OCI-LY1 (cell line): Measurements from ENCODE around the gene MN1.

Experiments
- H2AFZ ChIP-seq: fragments of 200-600 bp; sonication (generic), shearing (Covaris generic); 2 replicates; pipeline ENCODE4 v1.6.0; 2014; ENCODE audit warnings: antibody characterized with exemption, mild to moderate bottlenecking, low read length
- H3F3A ChIP-seq: fragments of 200-600 bp; sonication (generic), shearing (Covaris generic); 2 replicates; pipeline ENCODE4 v1.6.0; 2014; ENCODE audit warnings: mild to moderate bottlenecking, antibody characterized with exemption, low read length, moderate library complexity; ENCODE audit not compliant: insufficient read depth
- H3K27ac ChIP-seq: fragments of 200-600 bp; sonication (generic); 2 replicates; pipeline ENCODE4 v1.5.1; 2014; ENCODE audit warnings: low read length, mixed run types, mild to moderate bottlenecking, low read depth; ENCODE audit not compliant: poor library complexity, severe bottlenecking
- H3K27me3 ChIP-seq: fragments of 200-600 bp; sonication (generic); 2 replicates; pipeline ENCODE4 v1.6.0; 2014; ENCODE audit warnings: antibody characterized with exemption, mild to moderate bottlenecking, low read length, moderate library complexity; ENCODE audit not compliant: insufficient read depth
- H3K36me3 ChIP-seq: fragments of 200-600 bp; sonication (generic); 2 replicates; pipeline ENCODE4 v1.6.1; 2014; ENCODE audit warnings: mild to moderate bottlenecking, antibody characterized with exemption, low read length, moderate library complexity, mixed read lengths; ENCODE audit not compliant: insufficient read depth
- H3K4me1 ChIP-seq: fragments of 200-600 bp; sonication (generic); 2 replicates; pipeline ENCODE4 v1.5.1; 2014; ENCODE audit warnings: mild to moderate bottlenecking, low read length, moderate library complexity; ENCODE audit not compliant: insufficient read depth, severe bottlenecking
- H3K4me2 ChIP-seq: fragments of 200-600 bp; sonication (generic), shearing (Covaris generic); 2 replicates; pipeline ENCODE4 v1.6.1; 2014; ENCODE audit warnings: low read length
- H3K4me3 ChIP-seq: fragments of 200-600 bp; sonication (generic); 2 replicates; pipeline ENCODE4 v1.5.1; 2014; ENCODE audit warnings: low read length, low read depth, mild to moderate bottlenecking, mixed read lengths; ENCODE audit not compliant: poor library complexity, severe bottlenecking
- H3K79me2 ChIP-seq: fragments of 200-600 bp; shearing (Covaris generic); 2 replicates; pipeline ENCODE4 v1.6.1; 2016; ENCODE audit warnings: mixed run types, low read length, mixed read lengths; ENCODE audit not compliant: insufficient read depth
- H3K9ac ChIP-seq: fragments of 200-600 bp; sonication (generic), shearing (Covaris generic); 2 replicates; pipeline ENCODE4 v1.6.1; 2014; ENCODE audit warnings: mild to moderate bottlenecking, low read length, mixed read lengths
- H3K9me2 ChIP-seq: fragments of 200-600 bp; sonication (generic), shearing (Covaris generic); 2 replicates; pipeline ENCODE4 v1.6.1; 2014; ENCODE audit warnings: low read depth, mild to moderate bottlenecking, low read length, mixed read lengths
- H3K9me3 ChIP-seq: fragments of 200-600 bp; shearing (Covaris generic); 2 replicates; pipeline ENCODE4 v1.6.1; 2014; ENCODE audit warnings: low read length, mixed read lengths
- H4K20me1 ChIP-seq: fragments of 200-600 bp; sonication (generic), shearing (Covaris generic); 2 replicates; pipeline ENCODE4 v1.6.0; 2016; ENCODE audit warnings: mild to moderate bottlenecking, low read length; ENCODE audit not compliant: insufficient read depth
- EZH2 ChIP-seq: fragments of 200-600 bp; sonication (generic), shearing (Covaris generic); IDR thresholded peaks from 2 replicates; pipeline ENCODE4 v1.8.0; 2017; ENCODE audit warnings: borderline replicate concordance, mixed run types, mild to moderate bottlenecking, antibody characterized with exemption, low read length, moderate library complexity, mixed read lengths
- TF ChIP-seq, protein P1 (sequence below): fragments of 200-600 bp; sonication (generic), shearing (Covaris generic); IDR thresholded peaks from 2 replicates; pipeline ENCODE4 v1.5.1; 2017; ENCODE audit warnings: mild to moderate bottlenecking, antibody characterized with exemption, low read length, moderate library complexity, mixed read lengths

Gene MN1

DNA sequence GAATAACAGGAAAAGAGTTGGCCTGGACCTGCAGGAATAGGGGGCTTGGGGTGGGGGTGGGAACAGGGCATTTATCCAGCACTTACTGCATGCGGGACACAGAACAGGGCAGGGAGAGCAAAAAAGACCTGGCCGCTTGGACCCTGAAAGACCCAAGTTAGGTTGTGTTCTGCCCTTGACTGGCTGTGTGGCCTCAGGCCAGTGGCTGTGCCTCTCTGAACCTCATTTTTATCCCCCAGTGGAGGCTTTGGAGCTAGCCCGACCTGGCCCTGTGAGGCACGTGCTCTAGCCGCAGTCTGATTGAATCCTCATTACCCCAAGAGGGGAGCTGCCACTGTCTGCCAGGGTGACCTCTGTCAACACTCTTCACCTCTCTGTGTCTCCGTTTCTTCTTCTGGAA is 68.7 kb downstream of the MN1 start:
- Histone ChIP-seq H3K9me2 (no peaks in the 10 kb centered on the region), H3K27ac (no peak overlapping the region), H3K4me1 (no peaks in the 10 kb centered on the region), H3K4me3 (no peak overlapping the region), H3K27me3 (no peaks in the 10 kb centered on the region; the same call in 1 of the 2 replicates), H3K9me3 (peaks cover 3% of the 10 kb centered on the region), H3K9ac (no peak overlapping the region), H3K4me2 (no peak overlapping the region), H3K79me2 (no peaks in the 10 kb centered on the region), H3F3A (no peaks in the 10 kb centered on the region), H3K36me3 (no peaks in the 10 kb centered on the region), H4K20me1 (no peaks in the 10 kb centered on the region), H2AFZ (no peak overlapping the region)
- TF ChIP-seq EZH2: no peak
- TF ChIP-seq, protein P1, sequence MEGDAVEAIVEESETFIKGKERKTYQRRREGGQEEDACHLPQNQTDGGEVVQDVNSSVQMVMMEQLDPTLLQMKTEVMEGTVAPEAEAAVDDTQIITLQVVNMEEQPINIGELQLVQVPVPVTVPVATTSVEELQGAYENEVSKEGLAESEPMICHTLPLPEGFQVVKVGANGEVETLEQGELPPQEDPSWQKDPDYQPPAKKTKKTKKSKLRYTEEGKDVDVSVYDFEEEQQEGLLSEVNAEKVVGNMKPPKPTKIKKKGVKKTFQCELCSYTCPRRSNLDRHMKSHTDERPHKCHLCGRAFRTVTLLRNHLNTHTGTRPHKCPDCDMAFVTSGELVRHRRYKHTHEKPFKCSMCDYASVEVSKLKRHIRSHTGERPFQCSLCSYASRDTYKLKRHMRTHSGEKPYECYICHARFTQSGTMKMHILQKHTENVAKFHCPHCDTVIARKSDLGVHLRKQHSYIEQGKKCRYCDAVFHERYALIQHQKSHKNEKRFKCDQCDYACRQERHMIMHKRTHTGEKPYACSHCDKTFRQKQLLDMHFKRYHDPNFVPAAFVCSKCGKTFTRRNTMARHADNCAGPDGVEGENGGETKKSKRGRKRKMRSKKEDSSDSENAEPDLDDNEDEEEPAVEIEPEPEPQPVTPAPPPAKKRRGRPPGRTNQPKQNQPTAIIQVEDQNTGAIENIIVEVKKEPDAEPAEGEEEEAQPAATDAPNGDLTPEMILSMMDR: no peak

DNA sequence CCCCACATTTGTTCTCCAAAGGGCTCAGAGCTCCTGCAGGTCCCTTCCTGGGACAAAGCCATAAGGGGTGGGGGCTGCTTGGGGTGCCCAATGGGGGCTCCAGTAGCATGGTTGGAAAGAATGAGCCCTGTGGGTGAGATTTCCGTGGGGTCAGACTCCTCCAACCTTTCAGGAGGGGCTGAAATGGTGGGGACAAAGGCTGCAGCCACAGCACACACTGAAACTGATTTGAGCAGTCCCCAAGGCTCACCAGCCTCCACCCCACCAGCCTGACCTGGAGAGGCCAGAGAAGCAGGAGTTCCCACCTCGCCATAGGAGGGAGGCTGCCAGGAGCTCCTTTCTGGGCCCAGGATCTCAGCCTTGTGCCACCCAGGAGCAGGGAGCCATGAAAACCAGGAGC is 69.2 kb downstream of the MN1 start:
- no peak overlapping the region for H3K4me3 ChIP-seq
- H3K4me1 ChIP-seq: no peaks in the 10 kb centered on the region
- H3F3A ChIP-seq: no peaks in the 10 kb centered on the region
- no peaks in the 10 kb centered on the region for H3K9me2 ChIP-seq
- TF ChIP-seq, protein P1: no peak
- no peak for TF ChIP-seq EZH2
- H3K9ac ChIP-seq: no peak overlapping the region
- H3K79me2 ChIP-seq: no peaks in the 10 kb centered on the region
- H3K36me3 ChIP-seq: no peaks in the 10 kb centered on the region
- no peak overlapping the region for H2AFZ ChIP-seq
- H3K27me3 ChIP-seq: no peaks in the 10 kb centered on the region
- H3K9me3 ChIP-seq: no peaks in the 10 kb centered on the region
- H3K27ac ChIP-seq: no peak overlapping the region
- H3K4me2 ChIP-seq: no peak overlapping the region
- no peaks in the 10 kb centered on the region for H4K20me1 ChIP-seq

DNA sequence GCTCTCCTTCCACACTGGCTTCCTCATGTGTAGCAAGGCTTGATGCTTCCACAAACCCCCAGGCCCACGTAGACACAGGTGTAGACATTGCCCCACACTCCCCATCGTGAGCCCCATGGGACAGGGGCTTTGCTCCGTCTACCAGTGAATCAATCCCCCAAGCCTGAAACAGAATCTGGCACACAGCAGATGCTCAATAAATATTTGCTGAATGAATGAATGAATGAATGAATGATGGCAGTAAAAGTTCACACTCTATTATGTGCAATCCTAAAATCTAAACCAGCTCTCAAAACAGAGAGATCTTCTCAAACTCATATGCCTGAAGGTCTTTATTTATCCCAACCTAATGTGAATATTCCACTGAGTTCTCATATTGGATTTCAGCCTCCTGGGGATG is 69.9 kb downstream of the MN1 start:
- Histone ChIP-seq H3K9me2 (no peaks in the 10 kb centered on the region), H3K4me1 (no peaks in the 10 kb centered on the region), H3F3A (no peaks in the 10 kb centered on the region), H3K27me3 (no peaks in the 10 kb centered on the region), H3K4me2 (no peak overlapping the region), H3K36me3 (no peaks in the 10 kb centered on the region), H2AFZ (no peak overlapping the region), H3K4me3 (no peak overlapping the region), H4K20me1 (no peaks in the 10 kb centered on the region), H3K27ac (no peak overlapping the region), H3K9me3 (no peaks in the 10 kb centered on the region), H3K79me2 (no peaks in the 10 kb centered on the region), H3K9ac (no peak overlapping the region)
- TF ChIP-seq EZH2: no peak
- TF ChIP-seq, protein P1: no peak
